Measurements from ENCODE around the gene XYLT2.
"Not testable (repeated sequence)": the region's sequence is repeated elsewhere in the genome, so short reads cannot be mapped to it uniquely, and the experiment has no call there.

Gene XYLT2

DNA sequence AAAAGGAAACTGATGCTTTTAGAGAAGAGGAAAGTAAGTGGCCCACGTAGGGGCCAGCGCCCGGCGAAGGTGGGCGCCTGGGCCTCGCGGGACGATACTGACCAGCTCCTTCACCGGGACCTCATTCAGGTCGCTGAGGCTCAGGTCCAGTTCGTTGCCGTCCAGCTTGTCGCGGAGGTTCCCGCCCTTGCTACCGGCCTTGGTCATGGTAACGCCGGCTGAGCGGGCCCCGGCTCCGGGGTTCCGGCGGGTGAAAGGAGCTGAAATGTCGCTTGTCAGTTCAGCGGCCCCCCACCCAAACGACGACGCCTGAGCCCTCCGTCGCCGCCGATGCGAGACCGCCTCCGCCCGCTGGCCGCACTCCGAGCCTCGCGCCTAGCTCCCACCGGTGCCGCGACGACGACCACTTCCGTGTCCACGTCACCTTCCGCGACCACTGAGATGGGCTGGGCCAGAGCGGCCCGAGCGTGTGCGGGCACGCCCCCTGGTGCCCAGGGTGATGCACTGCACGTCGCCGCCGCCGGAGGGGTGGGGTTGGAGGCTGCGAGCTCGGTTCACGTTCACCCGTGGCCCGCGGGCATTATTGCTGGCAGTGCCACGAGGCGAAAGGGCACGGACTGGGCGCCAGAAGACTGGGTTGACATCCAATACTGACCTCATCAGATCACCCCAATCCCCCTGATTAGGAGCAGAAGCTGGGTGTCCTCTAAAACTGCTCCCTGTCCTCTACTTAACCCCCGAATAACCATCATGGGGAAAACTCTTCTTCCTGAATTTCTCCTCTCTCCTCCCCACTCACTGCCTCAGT lies 51.4 kb downstream of the XYLT2 start, which contains the start of gene LRRC59:
TSS of gene LRRC59 (minus strand) at position 413 of the 808 bp plus-strand sequence. CDS start at position 207, 206 bp downstream.
- FAIRE-seq, result no peak

DNA sequence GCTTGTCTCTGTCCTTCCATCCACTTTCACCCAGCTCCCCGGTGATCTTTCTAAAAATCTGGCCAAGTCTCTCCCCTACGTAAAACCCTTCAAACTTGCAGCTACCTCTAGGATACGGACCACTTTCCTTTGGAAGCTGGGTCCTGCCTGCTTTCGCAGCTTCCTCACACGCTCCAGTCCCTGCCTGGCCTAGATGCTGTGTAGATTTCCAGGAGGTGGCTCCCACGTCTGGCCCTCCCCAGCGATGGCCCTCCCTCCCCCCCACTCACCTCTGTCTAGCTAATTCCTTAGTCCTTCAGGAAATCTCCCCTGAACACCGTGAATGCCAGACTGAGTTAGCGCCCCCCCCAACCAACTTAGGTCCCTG lies 52.0 kb downstream of the XYLT2 start:
- no peak for FAIRE-seq

GRCh38 chr17:50398672-50399071 lies 52.7 kb downstream of the XYLT2 start:
- FAIRE-seq, result not testable (repeated sequence)

DNA sequence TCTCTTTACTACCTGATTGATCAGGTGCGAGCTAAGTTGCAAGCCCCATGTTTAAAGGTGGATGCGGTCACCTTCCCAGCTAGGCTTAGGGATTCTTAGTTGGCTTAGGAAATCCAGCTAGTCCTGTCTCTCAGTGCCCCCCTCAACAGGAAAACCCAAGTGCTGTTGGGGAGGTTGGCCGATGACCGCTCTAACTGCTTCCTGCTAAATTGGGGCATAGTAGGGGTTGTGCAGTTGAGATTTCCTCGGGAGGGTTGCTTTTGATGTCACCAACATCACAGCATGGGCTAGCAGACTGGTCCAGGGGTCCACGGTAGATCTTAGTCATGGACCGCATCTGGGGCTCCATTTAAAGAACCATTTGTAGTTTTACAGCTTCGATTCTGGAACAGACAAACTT lies 53.7 kb downstream of the XYLT2 start:
- not testable (repeated sequence) for FAIRE-seq

DNA sequence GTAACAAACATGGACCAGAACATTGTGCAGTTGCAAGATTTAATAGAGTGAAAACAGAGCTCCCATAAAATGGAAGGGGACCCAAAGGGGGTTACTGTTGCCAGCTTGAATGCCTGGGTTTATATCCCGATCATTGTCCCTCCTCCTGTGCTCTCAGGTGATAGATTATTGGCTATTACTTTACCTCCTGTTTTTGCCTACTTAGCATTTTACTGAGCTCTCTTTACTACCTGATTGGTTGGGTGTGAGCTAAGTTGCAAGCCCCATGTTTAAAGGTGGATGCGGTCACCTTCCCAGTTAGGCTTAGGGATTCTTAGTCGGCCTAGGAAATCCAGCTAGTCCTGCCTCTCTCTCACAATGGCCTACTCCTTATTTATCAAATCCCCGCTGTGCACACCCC lies 59.4 kb downstream of the XYLT2 start:
- not testable (repeated sequence) for FAIRE-seq

- FAIRE-seq, result no peak
Observed at GRCh38 chr17:50406578-50406977, 60.7 kb downstream of the XYLT2 start.

- FAIRE-seq, result no peak
Observed at GRCh38 chr17:50407921-50408320, 62.0 kb downstream of the XYLT2 start.
